ENCODE results near the gene DUSP6. TPM values are rescaled to one million over a fixed set of nuclear protein-coding genes. Genes with fewer than 3 reads are reported as not detected.

DUSP6 gene
- total and polyA plus RNA-seq, 2 of the 13 experiments (the other 11 are each of a cell fraction or from before 2014, with no cell fraction given): 40.9 to 161 TPM

DNA sequence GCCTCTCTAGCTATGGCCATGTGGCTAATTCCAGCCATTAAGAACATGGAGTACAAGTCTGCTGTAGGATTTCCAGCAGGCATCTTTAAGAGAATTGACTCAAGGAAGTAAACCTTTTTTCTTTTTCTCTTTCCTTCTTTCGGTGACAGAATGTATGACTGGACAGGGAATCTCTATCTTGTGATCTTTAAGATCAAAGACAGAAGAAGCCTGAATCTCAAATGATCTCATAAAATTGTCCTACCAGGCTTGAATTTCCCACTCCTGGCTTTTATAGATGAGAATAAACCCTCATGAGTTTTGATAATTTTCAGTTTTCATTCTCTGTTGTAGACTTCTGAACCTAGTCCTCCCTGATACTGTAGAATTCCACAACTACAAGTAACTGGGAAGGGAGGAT lies 11.4 kb downstream of the DUSP6 start:
- ATAC-seq: no peak
- Histone ChIP-seq H3K4me3 (replicated peaks in 1 of 3; ENCODE audit: insufficient read depth in 1 of 3, low read depth in 2 of 3, low read length in 3 of 3) (no peak overlapping the region), H3K36me3 (replicated peaks in 1 of 2; ENCODE audit: control insufficient read depth in 1 of 2, insufficient read depth in 2 of 2, low read length in 2 of 2) (no peaks in the 10 kb centered on the region), H3K9ac (ENCODE audit: insufficient read depth, low read depth, low read length) (no peak overlapping the region), H3K9me3 (ENCODE audit: low read length) (no peaks in the 10 kb centered on the region), H3K4me1 (ENCODE audit: insufficient read depth, low read length) (peaks cover 47% of the 10 kb centered on the region), H3K27me3 (ENCODE audit: control insufficient read depth in 1 of 2, insufficient read depth in 2 of 2, low read length in 2 of 2) (no peaks in the 10 kb centered on the region), H3K4me2 (ENCODE audit: low read depth, low read length) (no peak overlapping the region), H2AFZ (ENCODE audit: low read length) (no peak overlapping the region), H3K79me2 (ENCODE audit: insufficient read depth, low read length) (no peaks in the 10 kb centered on the region), H4K20me1 (ENCODE audit: insufficient read depth, low read length) (no peaks in the 10 kb centered on the region), H3K27ac (ENCODE audit: extremely low read length, insufficient read depth, low read length) (no peak overlapping the region)
- in situ Hi-C loops (cut with HindIII; ENCODE audit: extremely low pct_ligation_motif_present, low pct_unique_long_range_greater_than_20kb): loop anchor here (25.0 kb wide), 1 partner anchor 279 kb away; no protein-coding TSS in a partner anchor
- ChIA-PET POLR2A (no interaction called here), CTCF (ENCODE audit: low intra/inter-chr PET ratio, low total read pairs) (no interaction called here)
- no peak for DNase-seq (ENCODE audit: low spot score)
- TF ChIP-seq ZNF33B (CRISPR knock-in tag; IDR thresholded peaks at IDR 0.05): no peak
- no peak for TF ChIP-seq ELF1 (CRISPR knock-in tag; IDR thresholded peaks at IDR 0.05)
- no peak for TF ChIP-seq MZF1 (CRISPR knock-in tag; IDR thresholded peaks at IDR 0.05; ENCODE audit: borderline replicate concordance)
- TF ChIP-seq ZNF234 (CRISPR knock-in tag; conservative IDR thresholded peaks at IDR 0.05): no peak
- TF ChIP-seq ARNTL (CRISPR knock-in tag; IDR thresholded peaks at IDR 0.05): no peak
- TF ChIP-seq SNAPC2 (CRISPR knock-in tag; IDR thresholded peaks at IDR 0.05): no peak
- no peak for TF ChIP-seq ATF7-NPFF (CRISPR knock-in tag; IDR thresholded peaks at IDR 0.05; ENCODE audit: low read depth)
- TF ChIP-seq SNAI1 (CRISPR knock-in tag; IDR thresholded peaks at IDR 0.05; ENCODE audit: borderline replicate concordance): no peak
- 94% methylated on average over 1 of the region's 1 CpG for WGBS (ENCODE audit: low lambda C conversion rate)
- intact Hi-C loops (cut with micrococcal nuclease; ENCODE audit: unreplicated experiment): no loop called here
- no TSS peak for BruUV-seq (replicated peaks)
- FAIRE-seq: no peak

DNA sequence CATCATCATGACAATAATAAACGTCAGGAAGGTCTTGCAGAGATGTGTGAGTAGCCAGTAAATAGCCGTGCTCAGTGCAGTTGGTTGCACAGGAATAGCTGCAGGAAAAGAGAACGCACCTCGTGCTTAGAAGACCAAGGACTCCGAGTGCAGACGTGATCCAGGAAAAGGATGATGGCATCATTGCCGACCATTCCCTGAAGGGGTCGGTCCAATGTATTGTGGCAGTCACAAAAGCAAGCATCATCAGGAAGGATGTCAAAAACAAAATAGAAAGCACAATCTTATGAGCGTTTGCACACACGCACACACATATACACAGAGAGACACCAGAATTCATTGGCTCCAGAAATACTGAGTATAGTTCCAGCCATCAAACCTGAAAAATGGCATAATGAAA lies 12.8 kb downstream of the DUSP6 start:
- no peak for ATAC-seq
- TF ChIP-seq HDAC1 (CRISPR knock-in tag; IDR thresholded peaks at IDR 0.05) (no peak), HNRNPLL (IDR thresholded peaks at IDR 0.05; ENCODE audit: low read depth, low read length, poor library complexity, severe bottlenecking) (no peak), ZNF878 (CRISPR knock-in tag; IDR thresholded peaks at IDR 0.05) (no peak)
- TF ChIP-seq, protein P1, sequence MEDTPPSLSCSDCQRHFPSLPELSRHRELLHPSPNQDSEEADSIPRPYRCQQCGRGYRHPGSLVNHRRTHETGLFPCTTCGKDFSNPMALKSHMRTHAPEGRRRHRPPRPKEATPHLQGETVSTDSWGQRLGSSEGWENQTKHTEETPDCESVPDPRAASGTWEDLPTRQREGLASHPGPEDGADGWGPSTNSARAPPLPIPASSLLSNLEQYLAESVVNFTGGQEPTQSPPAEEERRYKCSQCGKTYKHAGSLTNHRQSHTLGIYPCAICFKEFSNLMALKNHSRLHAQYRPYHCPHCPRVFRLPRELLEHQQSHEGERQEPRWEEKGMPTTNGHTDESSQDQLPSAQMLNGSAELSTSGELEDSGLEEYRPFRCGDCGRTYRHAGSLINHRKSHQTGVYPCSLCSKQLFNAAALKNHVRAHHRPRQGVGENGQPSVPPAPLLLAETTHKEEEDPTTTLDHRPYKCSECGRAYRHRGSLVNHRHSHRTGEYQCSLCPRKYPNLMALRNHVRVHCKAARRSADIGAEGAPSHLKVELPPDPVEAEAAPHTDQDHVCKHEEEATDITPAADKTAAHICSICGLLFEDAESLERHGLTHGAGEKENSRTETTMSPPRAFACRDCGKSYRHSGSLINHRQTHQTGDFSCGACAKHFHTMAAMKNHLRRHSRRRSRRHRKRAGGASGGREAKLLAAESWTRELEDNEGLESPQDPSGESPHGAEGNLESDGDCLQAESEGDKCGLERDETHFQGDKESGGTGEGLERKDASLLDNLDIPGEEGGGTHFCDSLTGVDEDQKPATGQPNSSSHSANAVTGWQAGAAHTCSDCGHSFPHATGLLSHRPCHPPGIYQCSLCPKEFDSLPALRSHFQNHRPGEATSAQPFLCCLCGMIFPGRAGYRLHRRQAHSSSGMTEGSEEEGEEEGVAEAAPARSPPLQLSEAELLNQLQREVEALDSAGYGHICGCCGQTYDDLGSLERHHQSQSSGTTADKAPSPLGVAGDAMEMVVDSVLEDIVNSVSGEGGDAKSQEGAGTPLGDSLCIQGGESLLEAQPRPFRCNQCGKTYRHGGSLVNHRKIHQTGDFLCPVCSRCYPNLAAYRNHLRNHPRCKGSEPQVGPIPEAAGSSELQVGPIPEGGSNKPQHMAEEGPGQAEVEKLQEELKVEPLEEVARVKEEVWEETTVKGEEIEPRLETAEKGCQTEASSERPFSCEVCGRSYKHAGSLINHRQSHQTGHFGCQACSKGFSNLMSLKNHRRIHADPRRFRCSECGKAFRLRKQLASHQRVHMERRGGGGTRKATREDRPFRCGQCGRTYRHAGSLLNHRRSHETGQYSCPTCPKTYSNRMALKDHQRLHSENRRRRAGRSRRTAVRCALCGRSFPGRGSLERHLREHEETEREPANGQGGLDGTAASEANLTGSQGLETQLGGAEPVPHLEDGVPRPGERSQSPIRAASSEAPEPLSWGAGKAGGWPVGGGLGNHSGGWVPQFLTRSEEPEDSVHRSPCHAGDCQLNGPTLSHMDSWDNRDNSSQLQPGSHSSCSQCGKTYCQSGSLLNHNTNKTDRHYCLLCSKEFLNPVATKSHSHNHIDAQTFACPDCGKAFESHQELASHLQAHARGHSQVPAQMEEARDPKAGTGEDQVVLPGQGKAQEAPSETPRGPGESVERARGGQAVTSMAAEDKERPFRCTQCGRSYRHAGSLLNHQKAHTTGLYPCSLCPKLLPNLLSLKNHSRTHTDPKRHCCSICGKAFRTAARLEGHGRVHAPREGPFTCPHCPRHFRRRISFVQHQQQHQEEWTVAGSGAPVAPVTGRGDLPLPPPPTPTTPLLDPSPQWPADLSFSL (CRISPR knock-in tag; IDR thresholded peaks at IDR 0.05): no peak
- TF ChIP-seq, protein P2, sequence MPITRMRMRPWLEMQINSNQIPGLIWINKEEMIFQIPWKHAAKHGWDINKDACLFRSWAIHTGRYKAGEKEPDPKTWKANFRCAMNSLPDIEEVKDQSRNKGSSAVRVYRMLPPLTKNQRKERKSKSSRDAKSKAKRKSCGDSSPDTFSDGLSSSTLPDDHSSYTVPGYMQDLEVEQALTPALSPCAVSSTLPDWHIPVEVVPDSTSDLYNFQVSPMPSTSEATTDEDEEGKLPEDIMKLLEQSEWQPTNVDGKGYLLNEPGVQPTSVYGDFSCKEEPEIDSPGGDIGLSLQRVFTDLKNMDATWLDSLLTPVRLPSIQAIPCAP (CRISPR knock-in tag; IDR thresholded peaks at IDR 0.05; ENCODE audit: low read depth): no peak

More for the DNA sequence above, 12.8 kb downstream of the DUSP6 start:
- Histone ChIP-seq H3K36me3 (replicated peaks in 1 of 2; ENCODE audit: control insufficient read depth in 1 of 2, insufficient read depth in 2 of 2, low read length in 2 of 2) (no peaks in the 10 kb centered on the region), H3K4me2 (ENCODE audit: low read depth, low read length) (no peak overlapping the region), H3K4me3 (replicated peaks in 1 of 3; ENCODE audit: insufficient read depth in 1 of 3, low read depth in 2 of 3, low read length in 3 of 3) (no peak overlapping the region), H3K79me2 (ENCODE audit: insufficient read depth, low read length) (no peaks in the 10 kb centered on the region), H3K27ac (ENCODE audit: extremely low read length, insufficient read depth, low read length) (no peak overlapping the region), H3K9me3 (ENCODE audit: low read length) (no peaks in the 10 kb centered on the region), H2AFZ (ENCODE audit: low read length) (no peak overlapping the region), H4K20me1 (ENCODE audit: insufficient read depth, low read length) (no peaks in the 10 kb centered on the region), H3K4me1 (ENCODE audit: insufficient read depth, low read length) (peaks cover 47% of the 10 kb centered on the region), H3K27me3 (ENCODE audit: control insufficient read depth in 1 of 2, insufficient read depth in 2 of 2, low read length in 2 of 2) (no peaks in the 10 kb centered on the region), H3K9ac (ENCODE audit: insufficient read depth, low read depth, low read length) (no peak overlapping the region)
- no TSS peak for BruUV-seq (replicated peaks)
- whole genome bisulfite sequencing (ENCODE audit: low lambda C conversion rate): 90% methylated on average over 10 of the region's 10 CpGs
- POLR2A ChIA-PET: no interaction called here
- DNase-seq (ENCODE audit: low spot score) (no peak), FAIRE-seq (no peak)
- intact Hi-C loops (cut with micrococcal nuclease; ENCODE audit: unreplicated experiment) (no loop called here), in situ Hi-C loops (cut with HindIII; ENCODE audit: extremely low pct_ligation_motif_present, low pct_unique_long_range_greater_than_20kb) (loop anchor here (25.0 kb wide), 1 partner anchor 277 kb away; no protein-coding TSS in a partner anchor)
- CTCF ChIA-PET (ENCODE audit: low intra/inter-chr PET ratio, low total read pairs): no interaction called here
